Stimulated activated CD4-positive, alpha-beta T cell treated with anti-CD3 and anti-CD28 coated beads, Interleukin-15, amount 100 ng/mL, for 24 hours (primary cell): ENCODE measurements around the gene RCOR1.
"Not testable (repeated sequence)": the region's sequence is repeated elsewhere in the genome, so short reads cannot be mapped to it uniquely, and the experiment has no call there.

Experiments
- DNase-seq: peaks from one replicate; pipeline ENCODE4 v3.0.0-alpha.2; 2020

RCOR1 gene

GRCh38 chr14:102591944-102592762 lies at the start of gene RCOR1:
TSS of gene RCOR1 (plus strand) at chr14:102592649. CDS start at chr14:102592887, 238 bp downstream.
- peak; percentile 99 for DNase-seq

GRCh38 chr14:102544046-102544746 lies 48.3 kb upstream of the RCOR1 start:
- no peak for DNase-seq

- DNase-seq, result peak; percentile 42
Measured at GRCh38 chr14:102544747-102545460, 47.5 kb upstream of the RCOR1 start.

- no peak for DNase-seq
Measured at GRCh38 chr14:102545461-102546265, 46.8 kb upstream of the RCOR1 start.

- DNase-seq, result no peak
Measured at GRCh38 chr14:102548616-102549240, 43.7 kb upstream of the RCOR1 start.

- DNase-seq, result not testable (repeated sequence)
Measured at GRCh38 chr14:102550927-102551401, 41.5 kb upstream of the RCOR1 start.

- DNase-seq, result peak; percentile 63
Measured at GRCh38 chr14:102551995-102552705, 40.3 kb upstream of the RCOR1 start.

- peak; percentile 74 for DNase-seq
Measured at GRCh38 chr14:102554821-102555819, 37.3 kb upstream of the RCOR1 start.

GRCh38 chr14:102556098-102556677 lies 36.3 kb upstream of the RCOR1 start:
- no peak for DNase-seq

- no peak for DNase-seq
Measured at GRCh38 chr14:102557434-102558226, 34.8 kb upstream of the RCOR1 start.

- no peak for DNase-seq
Measured at GRCh38 chr14:102558556-102558955, 33.9 kb upstream of the RCOR1 start.

- no peak for DNase-seq
Measured at GRCh38 chr14:102560458-102561261, 31.8 kb upstream of the RCOR1 start.

- no peak for DNase-seq
Measured at GRCh38 chr14:102565331-102565887, 27.0 kb upstream of the RCOR1 start.

GRCh38 chr14:102565959-102566358 lies 26.5 kb upstream of the RCOR1 start:
- no peak for DNase-seq

- peak; percentile 70 for DNase-seq
Measured at GRCh38 chr14:102568115-102568614, 24.3 kb upstream of the RCOR1 start.

GRCh38 chr14:102570334-102570995 lies 22.0 kb upstream of the RCOR1 start:
- no peak for DNase-seq

GRCh38 chr14:102571043-102571442 lies 21.4 kb upstream of the RCOR1 start:
- no peak for DNase-seq
